HG03378 (cell line): ENCODE data around the gene TBX2.

Source experiments
- ATAC-seq: cut with Tn5 transposase; IDR thresholded peaks from one replicate; pipeline ENCODE4 v1.9.1; 2021; ENCODE audit warnings: mild to moderate bottlenecking, moderate library complexity; ENCODE audit not compliant: unreplicated experiment

The TBX2 gene

DNA sequence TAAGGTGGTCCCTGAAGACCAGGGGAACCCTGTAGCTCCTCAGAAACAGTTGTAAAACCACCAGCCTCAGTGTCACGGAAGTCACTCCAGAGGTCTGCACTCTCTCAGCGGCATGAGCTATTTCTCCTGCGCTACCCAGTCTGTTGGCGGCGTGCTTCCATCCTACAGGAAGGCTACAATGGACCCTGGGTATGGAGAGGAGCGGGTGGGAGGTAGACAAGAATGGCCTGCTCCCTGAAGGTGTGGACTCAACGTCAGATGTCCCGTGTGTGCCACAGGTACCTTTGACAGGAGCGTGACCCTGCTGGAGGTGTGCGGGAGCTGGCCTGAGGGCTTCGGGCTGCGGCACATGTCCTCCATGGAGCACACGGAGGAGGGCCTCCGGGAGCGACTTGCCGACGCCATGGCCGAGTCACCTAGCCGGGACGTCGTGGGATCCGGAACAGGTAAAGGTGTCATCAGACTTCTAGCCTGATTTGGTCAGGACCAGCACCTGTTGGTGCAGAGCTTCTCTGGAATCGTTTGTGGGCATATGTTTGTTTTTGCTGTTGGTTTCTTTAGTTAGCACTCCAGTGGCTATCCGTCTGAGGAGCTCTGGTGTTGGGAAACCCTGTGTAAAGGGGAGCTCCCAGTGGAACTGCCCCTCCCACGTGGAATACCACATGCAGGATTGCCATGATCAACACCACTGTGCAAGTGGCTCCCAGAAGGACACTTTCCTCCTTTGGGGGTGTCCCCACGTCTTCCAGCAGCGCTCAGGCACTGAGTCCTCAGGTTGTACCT is 31.4 kb upstream of the TBX2 start:
- ATAC-seq = no peak

DNA sequence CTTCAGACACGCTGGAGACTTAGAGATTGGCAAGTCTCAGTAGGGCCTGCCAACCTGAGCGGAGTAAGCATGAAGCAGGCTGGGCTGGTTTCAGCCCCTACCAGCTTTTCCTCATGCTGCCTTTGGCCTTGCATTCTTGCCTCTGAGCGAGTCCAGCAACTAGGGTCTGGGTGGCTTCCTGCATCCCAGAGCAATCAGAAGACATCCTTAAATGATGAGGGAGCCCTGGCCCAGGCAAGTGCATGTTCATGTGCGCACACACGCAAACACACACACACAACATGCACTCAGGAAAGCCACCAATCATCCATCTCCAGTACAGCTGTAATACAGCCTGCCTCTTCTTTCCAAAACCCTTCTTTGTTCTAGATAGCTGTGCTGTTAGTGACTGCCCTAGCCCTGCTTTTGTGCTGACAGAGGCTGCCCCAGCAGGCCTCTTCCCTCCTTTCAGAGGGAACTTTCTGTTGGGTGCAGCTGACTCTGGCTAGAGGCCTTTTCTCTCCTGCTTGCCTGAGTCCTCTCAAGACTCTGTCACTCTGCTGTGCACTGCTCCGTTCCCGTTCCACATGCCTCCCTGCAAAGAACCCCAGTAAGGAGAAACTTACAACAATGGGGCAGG is 30.7 kb upstream of the TBX2 start:
- ATAC-seq = no peak

DNA sequence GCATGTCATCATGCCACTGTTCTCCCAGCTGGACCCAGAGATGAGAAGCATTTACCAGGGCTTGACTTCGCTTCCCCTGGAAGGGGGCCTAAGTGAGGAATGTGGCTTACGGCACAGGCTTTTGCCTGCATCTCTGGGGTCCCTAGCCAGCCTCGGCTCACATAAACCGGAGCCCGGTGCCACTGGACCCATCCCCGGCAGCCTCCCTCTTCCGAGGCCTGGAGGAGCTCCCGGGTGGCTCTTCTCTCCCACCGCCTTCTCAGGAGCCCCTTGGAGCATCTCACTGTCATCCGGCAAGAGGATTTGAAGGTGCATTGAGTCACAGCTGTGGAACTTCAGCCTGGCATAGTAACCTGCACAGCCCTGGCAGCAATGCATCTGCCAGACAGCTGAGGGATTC is 29.9 kb upstream of the TBX2 start:
- no peak for ATAC-seq

DNA sequence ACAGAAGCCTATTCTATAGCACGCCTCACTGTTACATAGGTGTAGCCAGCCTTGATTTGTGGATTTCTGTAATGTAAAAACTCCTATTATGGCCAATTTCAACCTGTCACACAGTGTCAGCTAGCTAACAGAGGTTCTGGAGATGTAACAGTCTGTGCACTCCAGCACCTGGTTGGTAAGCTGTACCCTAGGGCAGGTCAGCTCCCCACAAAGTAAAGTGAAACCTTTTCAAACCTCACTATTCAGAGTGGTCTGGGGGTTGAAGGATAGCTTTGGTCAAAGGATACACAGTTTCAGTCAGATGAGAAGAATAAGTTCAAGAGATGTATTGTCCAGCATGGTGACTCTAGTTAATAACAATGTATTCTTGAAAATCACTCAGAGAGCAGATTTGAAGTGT is 28.5 kb upstream of the TBX2 start:
- ATAC-seq = no peak

DNA sequence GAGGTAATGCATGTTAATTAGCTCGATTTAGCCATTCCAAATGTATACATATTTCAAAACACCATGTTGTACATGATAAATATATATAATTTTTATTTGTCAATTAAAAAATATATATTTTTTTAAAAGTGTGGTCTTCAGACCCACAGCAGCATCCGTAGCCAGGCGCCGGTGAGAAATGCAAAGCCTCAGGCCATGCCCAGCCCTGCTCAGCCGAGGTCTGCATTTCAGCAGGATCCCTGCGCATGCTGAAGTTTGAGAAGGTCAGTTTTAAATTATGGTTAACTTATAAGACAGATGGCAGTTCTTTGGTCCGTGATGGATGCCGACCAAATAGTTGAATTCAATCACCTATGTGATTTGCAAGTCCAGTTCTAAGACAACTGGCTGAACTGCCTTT is 28.0 kb upstream of the TBX2 start:
- no peak for ATAC-seq

DNA sequence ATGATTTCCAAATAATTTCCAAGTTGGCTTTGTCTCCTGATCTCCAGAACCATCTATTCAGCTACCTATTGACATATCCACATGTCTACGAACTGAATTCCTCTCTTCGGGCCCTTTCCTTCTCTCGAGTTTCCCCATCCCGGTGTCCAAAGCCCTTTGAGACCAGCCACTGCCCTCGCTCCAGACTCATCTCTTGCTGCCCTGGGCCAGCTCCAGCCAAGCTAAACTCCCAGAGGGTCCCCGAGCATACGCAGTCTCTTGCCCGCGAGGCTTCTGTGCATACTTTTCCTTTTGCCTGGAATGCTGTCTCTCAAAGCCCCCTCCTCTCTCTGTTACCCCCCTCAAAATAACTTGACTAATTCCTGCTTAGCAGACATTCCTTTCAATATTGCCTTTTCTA is 27.2 kb upstream of the TBX2 start:
- no peak for ATAC-seq

DNA sequence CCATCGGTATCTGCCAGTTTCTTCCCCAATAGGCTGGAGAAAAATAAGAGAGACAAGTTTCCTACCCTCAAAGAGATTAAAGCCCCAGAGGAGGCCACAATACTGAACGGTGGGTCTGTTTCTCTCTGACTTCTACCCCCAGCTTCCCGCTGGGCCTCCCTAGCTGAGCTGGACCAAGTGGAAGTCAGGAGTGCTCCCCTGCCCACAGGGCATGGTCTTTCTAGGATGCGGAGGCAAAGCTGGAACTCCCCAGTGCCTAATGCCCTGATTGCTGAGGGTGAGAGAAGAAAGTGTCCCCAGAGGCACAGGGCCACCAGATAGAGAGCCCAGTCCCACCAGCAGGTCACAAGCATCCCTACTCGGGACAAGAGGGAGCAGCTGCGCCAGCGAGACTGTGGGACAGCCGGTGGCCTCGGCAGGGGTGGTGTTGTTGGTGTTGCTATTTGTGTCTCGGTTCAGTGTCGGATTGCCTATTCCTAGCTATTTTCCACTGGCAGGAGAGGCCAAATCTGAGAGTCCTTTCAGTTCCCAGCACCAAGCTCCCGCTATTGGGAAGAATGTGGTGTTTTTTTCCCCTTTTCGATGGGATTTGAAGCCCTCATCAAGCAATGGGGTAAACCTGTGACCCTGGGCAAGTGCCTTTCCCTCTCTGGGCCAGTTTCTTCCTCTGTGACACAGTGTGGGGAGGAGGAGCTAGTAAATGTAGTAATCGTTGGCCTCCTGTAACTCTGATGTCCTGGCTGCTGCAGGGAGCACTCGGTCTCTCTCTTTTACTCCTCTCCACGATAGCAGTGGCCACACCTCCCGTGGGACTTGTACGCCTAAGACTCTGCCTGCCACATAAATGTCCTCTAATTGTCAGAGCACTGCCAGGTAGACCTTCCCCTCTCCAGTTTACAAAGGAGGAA is 22.5 kb upstream of the TBX2 start:
- no peak for ATAC-seq

DNA sequence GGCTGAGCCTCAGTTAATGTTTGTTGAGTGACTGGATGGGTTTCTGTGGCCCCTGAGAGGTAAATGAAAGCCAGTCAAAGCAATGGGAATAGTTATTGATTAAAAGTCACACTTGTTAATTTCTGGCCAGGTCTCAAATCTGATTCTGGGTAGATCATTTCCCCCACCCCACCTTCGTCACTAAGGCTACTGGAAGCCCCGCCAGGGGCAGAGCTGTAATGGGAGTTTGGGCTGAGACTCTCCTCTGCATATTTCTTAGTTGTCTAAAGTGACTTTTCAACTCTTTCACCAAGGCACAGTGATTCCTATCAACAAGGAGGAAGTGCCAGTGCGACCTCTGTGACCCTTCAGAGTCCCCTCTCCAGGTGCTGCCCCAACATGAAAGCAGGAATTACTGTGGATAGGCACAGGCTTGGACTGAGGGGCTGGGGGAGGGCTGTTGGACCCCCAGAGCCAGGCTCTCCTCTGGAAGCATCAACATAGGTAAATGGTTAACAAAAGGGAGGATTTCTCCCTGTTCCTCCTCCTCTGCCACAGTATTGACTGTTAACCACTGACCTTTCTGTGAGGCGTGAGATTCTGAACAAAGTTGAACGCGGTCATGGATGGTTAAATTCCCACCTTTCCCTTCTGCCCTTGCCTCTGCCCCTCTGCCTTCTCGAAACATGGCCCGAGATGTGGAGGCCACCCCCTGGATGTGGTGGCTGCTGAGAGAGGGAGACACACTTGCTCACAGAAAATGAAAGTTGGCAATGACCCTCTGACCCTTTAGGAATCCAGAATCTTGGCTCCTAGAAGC is 20.8 kb upstream of the TBX2 start:
- no peak for ATAC-seq

DNA sequence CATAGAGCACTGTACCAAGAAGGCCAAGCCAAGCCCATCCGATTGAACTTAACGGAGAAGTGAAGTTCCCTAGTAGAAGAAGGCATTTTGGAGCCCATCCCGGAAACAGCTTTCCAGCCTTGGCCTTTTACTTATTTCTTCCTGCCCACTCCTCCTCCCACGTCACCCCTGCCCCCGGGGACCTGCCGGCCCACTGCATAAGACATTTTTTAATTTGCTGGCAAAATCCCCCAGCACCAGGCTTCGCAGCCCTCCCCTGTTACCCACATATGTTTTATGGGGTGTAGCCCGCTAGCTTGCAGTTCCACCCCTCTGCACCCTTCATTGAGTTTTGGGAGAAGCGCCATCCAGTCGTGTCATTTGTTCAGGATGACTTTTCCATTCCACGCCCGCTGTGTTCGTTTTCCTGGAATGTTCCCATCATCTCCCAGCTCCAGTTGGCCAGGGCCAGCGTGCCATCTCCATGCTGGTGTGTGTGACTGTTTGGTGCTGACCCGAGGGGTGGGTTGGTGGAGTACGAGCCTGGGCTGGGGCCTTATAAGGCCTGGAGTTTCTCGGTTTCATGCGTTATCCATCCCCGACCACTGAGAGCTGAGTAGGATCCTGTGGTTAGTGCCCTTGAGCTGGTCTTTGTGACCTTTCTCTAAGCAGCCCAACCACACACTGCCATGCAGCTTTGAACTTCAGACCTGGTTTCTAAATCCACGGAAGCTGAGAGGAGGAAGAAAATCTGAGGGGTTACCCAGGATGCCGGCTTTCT is 20.0 kb upstream of the TBX2 start:
- no peak for ATAC-seq

DNA sequence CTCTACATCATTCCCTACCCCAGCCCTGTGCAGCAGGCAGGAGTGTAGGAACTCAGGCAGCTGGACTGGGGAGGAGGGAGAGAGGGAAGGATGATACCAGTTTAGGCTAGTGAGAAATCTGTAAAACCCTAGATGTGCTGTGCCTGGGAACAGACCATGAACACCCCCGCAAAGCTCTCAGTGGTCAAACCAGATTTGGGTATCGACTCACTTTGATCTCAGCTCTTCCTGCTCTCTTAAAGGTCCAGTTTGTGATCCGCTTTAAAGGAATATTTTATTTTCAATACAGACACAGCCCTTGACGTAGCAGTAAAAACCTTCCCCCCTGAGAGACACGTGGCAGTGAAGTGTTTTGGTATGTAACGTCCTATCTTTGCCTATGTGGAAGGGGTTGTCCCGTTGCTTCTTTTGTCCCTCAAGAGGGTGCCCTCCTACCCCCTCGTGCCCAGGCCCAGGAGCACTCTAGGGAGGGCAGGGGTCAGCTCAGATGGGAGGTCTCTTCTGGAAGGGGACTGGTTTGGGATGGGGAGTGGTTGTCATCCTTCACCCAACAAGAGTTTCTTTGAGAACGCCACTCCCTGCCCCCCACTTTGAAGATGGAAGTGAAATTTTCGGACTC is 19.3 kb upstream of the TBX2 start:
- ATAC-seq = no peak

DNA sequence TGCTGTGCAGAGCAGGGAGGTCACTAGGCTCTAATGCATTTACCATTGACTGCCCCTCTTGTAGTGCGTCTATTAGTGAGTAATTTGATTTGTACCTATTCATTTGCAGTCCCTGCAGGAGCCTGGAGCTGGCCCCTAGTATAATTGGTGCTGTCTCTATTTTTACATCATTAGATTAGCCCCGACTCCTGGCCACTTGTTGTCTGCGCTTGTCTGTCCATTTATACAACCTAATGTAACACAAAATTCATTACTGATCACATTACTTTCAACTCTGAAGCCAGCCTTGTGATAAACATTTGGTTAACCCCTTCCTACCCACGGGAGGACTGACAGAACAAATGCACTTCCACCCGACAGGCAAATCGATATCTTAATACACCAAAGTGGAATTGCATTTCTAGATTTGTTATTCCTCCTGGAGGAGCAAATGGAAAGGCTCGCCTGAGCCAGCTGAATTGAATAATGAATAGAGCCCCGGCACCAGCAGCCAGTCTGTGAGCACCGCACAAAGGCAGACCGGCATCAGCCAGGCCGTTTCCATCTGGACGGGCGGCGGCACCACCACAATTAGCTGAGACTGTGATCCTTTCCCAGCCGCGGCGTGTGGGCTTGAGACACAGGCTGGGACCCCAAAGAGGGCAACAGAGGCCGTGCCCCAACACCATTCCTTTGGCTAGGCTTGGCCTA is 18.7 kb upstream of the TBX2 start:
- no peak for ATAC-seq

DNA sequence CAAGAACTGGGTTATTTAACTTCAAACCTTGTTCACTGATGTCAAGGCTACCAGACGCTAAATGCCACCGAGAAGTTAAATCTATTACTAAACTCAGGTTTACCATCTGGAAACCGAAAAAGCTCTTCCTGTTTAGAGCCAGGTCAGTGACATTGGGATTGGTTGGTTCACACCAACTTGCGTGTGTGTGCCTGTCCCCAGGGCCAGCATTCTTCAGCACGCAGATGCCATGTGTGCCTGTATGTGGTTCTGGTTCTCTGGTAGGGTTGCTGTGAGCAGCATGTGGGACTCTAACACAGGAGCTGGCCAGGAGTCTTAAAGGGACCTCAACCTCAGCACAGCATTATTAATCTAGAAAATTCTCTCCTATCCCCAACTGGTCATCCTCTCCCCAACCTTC is 18.1 kb upstream of the TBX2 start:
- ATAC-seq = no peak

DNA sequence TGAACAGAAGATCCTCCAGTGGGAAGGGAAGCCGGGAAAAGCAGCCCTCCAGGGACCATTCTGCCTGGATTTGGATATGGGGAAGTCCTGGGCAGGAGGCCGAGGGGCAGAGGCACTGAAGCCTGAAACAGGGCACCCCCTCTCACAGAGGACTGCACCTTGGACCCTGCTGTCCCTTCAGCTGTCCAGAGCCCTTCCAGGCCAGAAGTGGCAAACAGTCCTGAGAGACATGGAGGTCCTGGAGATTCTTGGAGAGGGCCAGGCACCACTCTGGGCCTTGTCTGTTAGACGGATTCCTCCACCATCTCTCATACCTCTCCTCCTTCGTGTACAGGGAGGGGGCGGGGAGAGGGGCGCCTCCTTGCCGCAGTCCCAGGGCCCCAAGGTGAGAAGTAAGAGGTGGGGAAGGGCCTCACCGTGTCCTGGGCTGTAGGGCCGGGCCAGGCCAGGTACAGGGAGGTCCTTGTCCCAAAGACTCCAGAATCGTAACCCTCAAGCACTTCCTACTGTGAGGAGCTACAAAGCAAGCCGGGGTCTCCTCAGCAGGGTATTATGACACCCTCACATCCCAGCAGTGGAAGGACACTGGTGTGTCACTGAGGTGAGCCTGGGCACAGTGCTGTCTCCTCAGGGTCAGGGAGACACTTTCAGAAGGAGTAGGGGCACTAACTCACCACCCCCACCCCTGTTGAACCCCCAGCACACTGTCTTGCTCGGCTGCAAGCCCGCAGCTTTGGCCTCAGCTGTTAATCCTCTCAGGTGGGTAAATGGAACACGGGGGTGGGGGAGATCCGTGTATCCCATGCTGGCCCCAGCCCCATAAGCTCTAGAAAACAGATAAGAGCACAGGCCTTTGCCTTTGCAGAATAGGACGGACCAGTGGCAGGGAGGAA is 16.6 kb upstream of the TBX2 start:
- ATAC-seq = no peak

DNA sequence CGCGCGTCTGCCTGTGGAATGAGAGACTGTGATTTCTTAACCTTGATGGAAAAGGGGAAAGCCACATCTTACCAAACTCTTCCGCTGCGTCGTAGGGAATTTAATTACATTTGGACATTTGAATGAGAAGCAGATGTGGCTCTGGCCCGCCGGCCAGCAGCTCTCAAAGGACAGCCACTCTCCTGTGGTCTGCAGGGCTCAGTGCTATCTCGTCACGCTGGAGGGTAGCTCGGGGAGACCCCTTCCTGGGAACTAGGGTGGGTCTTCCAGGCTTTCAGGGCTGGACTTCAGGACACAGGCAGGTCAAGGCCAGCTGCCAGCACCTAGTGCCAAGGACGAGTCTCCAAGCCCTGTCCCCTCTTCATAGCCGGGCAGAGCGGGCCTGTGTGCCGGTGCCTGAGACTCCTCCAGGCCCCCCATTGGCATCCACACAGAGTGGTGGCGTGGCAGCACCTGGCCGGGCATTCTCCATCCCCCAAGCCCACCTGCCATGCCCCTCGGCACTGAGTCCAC is 15.9 kb upstream of the TBX2 start:
- ATAC-seq = no peak

DNA sequence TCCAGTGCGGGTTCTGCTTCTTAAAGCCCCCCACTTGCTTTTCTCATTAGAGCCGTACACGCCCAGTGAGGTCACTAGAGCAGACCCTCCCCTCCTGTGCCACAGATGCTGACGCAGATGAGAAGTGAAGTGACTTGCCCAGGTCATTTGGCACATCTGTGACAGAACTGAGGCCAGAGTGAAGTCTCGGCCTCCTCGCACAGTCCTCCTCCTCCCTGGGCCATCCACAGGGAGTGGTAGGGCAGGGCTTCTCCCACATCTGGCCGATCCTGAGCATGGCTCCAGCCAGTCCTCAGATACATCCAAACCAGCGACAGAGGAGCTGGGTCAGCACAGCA is 15.3 kb upstream of the TBX2 start:
- ATAC-seq = no peak

DNA sequence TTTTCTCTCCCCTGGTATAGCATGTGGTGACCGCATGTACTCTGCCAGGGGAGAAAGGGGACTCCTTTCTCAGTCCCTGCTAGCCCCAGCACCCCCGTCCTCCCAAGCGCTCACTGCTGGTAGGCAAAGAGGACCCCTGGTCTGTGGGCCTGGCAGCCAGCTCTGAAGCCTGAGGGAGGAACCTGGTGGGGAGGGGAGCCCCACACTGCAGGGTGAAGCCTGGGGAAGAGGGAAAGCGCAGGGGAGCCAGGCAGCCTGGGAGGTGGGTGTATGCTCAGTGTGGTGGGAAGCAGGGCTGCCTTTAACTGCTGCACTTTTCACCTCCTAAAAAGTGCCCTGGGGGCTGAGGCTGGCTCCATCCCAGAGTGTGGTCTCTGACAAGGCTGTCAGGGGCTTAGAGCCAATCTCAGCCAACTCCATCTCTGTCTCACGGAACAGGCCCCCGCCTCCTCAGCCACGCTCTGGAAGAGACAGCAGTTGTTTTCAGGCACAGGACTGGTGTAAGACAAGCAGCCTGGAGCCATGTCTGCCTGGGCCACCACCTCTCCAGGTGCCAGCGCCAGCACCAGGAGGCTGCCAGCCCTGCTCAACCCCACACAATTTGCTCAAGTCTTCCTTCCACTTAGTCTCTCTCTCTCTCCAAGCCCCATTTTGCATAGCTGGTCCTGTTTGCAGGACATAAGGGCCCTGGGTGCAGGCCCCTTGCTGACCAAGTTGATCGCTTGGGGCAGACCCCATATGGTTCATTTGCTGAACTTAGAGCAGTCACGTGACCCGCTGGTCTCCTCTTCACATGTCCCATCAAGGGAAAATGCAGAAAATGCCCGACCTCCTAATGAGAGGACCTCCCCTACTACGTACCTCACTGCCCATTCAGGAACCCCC is 14.7 kb upstream of the TBX2 start:
- ATAC-seq = no peak

DNA sequence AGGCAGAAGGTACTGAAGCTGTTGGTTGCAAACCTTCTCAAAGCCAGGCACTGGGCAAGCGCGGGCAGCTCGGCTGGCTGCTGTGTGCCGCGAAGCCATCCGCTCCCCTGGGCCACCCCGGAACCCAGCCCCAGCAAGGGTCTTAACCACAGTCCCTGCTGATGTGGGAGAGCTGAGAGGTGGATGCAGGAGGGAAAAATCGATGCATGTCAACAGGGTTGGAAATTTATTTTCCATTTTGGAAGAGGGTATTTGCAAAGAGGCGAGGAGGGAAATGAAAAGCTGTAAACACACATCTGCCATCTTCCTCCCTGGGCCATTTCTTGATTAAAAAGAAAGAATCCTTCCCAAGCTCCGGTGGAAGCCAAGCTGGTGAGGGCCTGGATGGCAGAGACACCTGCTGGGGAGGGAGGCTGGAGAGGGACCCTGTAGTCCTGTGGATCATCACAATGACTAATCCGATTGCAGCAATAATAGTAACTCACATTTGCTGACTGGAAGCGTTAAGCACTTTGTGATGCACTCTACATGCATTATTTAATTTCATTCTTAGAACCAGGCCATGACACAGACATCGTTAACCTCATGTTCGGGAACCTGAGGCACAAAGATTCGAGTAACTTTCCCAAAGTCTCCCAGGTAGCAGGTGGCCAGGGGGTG is 13.9 kb upstream of the TBX2 start:
- no peak for ATAC-seq
